ENCODE results near the gene LMBR1. TPM values are rescaled to one million over a fixed set of nuclear protein-coding genes. Genes with fewer than 3 reads are reported as not detected.

Gene LMBR1
- total RNA-seq, 2 experiments from 2014 or later, result 42.7 to 50.6 TPM

DNA sequence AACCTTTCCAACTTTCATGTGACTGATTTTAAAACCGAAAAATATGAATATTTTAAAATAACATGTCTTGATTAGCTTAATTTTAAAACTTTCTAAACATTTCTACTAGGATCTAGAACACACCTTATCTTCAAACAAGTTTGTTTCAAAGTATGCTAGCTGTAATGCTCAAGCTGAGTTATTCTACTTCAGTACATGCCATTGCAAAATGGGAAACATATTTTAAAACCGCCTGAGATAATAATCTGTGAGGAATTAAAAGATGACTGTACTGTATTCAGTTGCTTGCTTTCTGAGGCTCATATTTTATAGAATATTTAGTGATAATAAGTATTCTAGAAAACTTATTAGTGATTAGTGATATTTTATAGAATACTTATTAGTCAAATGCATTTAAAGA is 99.6 kb downstream of the LMBR1 start:
- H3K4me3 Mint-ChIP-seq, result no peak overlapping the region
- H3K9me3 Mint-ChIP-seq, result no peaks in the 10 kb centered on the region
- no peak overlapping the region for H3K27ac Mint-ChIP-seq
- ChIA-PET CTCF (interaction anchor here (0.8 to 1.3 kb wide), 2 partner anchors 12 to 16 kb away, joined by 3 to 6 read pairs; no protein-coding TSS in a partner anchor), POLR2A (interaction anchor here (1.8 kb wide), 1 partner anchor 8 kb away, joined by 4 read pairs; no protein-coding TSS in a partner anchor)
- no peaks in the 10 kb centered on the region for H3K27me3 Mint-ChIP-seq
- H3K4me1 Mint-ChIP-seq (ENCODE audit: low read depth), result no peaks in the 10 kb centered on the region
- DNase-seq (no peak), ATAC-seq (no peak)
- H3K36me3 Mint-ChIP-seq (ENCODE audit: low read depth), result peaks cover 11% of the 10 kb centered on the region
- intact Hi-C loops (cut with micrococcal nuclease), result no loop called here
- TF ChIP-seq, protein P1, sequence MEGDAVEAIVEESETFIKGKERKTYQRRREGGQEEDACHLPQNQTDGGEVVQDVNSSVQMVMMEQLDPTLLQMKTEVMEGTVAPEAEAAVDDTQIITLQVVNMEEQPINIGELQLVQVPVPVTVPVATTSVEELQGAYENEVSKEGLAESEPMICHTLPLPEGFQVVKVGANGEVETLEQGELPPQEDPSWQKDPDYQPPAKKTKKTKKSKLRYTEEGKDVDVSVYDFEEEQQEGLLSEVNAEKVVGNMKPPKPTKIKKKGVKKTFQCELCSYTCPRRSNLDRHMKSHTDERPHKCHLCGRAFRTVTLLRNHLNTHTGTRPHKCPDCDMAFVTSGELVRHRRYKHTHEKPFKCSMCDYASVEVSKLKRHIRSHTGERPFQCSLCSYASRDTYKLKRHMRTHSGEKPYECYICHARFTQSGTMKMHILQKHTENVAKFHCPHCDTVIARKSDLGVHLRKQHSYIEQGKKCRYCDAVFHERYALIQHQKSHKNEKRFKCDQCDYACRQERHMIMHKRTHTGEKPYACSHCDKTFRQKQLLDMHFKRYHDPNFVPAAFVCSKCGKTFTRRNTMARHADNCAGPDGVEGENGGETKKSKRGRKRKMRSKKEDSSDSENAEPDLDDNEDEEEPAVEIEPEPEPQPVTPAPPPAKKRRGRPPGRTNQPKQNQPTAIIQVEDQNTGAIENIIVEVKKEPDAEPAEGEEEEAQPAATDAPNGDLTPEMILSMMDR (IDR thresholded peaks at IDR 0.05), result no peak

DNA sequence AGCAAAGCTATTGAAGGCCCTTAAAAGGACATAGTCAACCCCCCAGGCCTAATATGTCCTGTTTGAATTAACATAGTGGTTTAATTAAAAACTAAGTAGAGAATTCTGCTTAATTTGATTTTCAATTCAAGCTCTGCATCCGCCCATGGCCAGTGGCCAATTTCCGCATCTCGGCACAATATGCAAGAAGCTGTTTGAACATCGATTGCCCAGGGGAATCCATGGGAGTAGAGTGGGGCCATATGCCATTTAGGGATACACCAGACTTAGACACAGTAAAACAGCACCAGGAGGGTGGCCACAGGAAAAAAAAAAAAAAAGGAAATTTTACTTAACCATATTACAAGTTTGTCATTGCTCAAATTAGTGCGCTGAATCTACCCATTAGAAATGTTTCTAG is 100.4 kb downstream of the LMBR1 start:
- H3K4me1 Mint-ChIP-seq (ENCODE audit: low read depth), result no peaks in the 10 kb centered on the region
- ATAC-seq (no peak), DNase-seq (no peak)
- POLR2A ChIA-PET, result interaction anchor here (1.8 kb wide), 1 partner anchor 9 kb away, joined by 4 read pairs; no protein-coding TSS in a partner anchor
- TF ChIP-seq, protein P1 (IDR thresholded peaks at IDR 0.05), result no peak
- intact Hi-C loops (cut with micrococcal nuclease), result no loop called here
- no peak overlapping the region for H3K27ac Mint-ChIP-seq
- H3K9me3 Mint-ChIP-seq, result no peaks in the 10 kb centered on the region
- H3K36me3 Mint-ChIP-seq (ENCODE audit: low read depth), result peaks cover 11% of the 10 kb centered on the region
- CTCF ChIA-PET, result no interaction called here
- no peaks in the 10 kb centered on the region for H3K27me3 Mint-ChIP-seq
- H3K4me3 Mint-ChIP-seq, result no peak overlapping the region

DNA sequence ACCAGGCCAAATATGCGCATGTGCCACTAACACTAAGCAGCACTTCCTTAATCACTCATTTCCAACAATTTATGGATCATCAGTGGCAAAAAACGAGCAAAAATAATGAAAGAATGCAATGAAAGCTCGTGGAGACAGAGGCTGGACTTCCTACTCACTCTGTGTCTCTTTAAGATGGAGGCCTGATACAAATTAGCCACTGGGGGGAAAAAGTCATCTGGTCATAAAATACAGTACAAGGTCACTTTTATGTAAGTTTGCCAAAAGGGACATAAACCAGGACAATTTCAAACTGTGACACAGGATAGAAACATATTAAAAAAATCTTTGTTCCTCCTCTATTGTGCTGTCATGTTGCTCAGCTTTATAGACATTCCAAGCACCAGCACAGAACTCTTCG is 101.7 kb downstream of the LMBR1 start:
- CTCF ChIA-PET, result no interaction called here
- DNase-seq, result no peak
- no peak overlapping the region for H3K27ac Mint-ChIP-seq
- no peak overlapping the region for H3K4me3 Mint-ChIP-seq
- H3K27me3 Mint-ChIP-seq, result no peaks in the 10 kb centered on the region
- peaks cover 11% of the 10 kb centered on the region for H3K36me3 Mint-ChIP-seq (ENCODE audit: low read depth)
- TF ChIP-seq, protein P1 (IDR thresholded peaks at IDR 0.05), result no peak
- intact Hi-C loops (cut with micrococcal nuclease), result no loop called here
- H3K9me3 Mint-ChIP-seq, result no peaks in the 10 kb centered on the region
- H3K4me1 Mint-ChIP-seq (ENCODE audit: low read depth), result no peaks in the 10 kb centered on the region
- POLR2A ChIA-PET, result no interaction called here
- ATAC-seq, result no peak

DNA sequence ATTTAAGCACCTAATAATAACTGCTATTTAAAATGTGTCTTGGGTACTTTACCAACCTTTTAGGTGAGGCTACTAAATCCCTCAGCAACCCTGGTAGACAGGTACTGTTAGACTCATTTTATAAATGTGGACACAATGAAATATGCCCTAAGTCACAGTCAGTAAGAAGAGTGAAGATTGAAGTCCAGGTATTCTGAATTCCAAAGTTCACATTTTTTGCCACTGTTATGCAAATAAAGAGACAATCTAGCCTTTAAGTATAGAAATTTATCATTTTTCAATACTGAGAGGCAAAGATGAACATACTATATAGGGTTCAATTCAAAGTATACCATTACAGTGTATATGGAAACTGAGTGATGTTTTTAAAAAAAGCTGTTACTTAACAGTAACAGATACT is 102.7 kb downstream of the LMBR1 start:
- ChIA-PET CTCF (interaction anchor here (0.5 to 1.1 kb wide), 2 partner anchors 10 to 19 kb away, joined by 3 to 5 read pairs; no protein-coding TSS in a partner anchor), POLR2A (interaction anchor here (1.3 kb wide), 1 partner anchor 9 kb away, joined by 3 read pairs; no protein-coding TSS in a partner anchor)
- peaks cover 11% of the 10 kb centered on the region for H3K36me3 Mint-ChIP-seq (ENCODE audit: low read depth)
- H3K27me3 Mint-ChIP-seq, result no peaks in the 10 kb centered on the region
- ATAC-seq, result no peak
- intact Hi-C loops (cut with micrococcal nuclease), result no loop called here
- H3K4me3 Mint-ChIP-seq, result no peak overlapping the region
- H3K9me3 Mint-ChIP-seq, result no peaks in the 10 kb centered on the region
- DNase-seq, result no peak
- no peaks in the 10 kb centered on the region for H3K4me1 Mint-ChIP-seq (ENCODE audit: low read depth)
- H3K27ac Mint-ChIP-seq, result no peak overlapping the region
- TF ChIP-seq, protein P1 (IDR thresholded peaks at IDR 0.05), result no peak

DNA sequence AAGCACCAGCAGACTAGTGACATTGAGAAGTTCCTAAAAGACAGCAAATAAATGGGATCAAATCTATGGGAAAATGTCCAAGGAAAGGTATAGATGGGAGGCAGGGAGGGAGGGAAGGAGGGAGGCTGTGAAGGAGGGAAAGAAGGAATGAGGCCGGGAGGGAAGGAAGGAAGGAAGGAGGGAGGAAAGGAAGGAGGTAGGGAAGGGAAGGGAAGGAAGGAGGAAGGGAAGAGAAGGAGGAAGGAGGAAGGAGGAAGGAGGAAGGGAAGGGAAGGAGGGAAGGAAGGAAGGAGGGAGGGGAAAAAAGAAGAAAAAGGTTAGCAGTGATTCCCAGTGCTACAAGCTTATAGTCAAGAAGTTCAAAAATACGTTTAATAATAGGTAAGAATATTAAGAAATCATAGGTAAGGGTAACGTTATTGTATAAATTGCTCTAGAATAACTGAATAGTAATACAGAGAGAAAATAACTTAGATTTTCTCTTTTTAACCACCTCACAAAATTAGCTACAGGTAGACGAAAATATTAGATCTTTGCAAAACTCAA is 106.9 kb downstream of the LMBR1 start:
- H3K27ac Mint-ChIP-seq, result no peak overlapping the region
- peaks cover 20% of the 10 kb centered on the region for H3K36me3 Mint-ChIP-seq (ENCODE audit: low read depth)
- H3K4me3 Mint-ChIP-seq, result no peak overlapping the region
- DNase-seq (no peak), ATAC-seq (no peak)
- TF ChIP-seq, protein P1 (IDR thresholded peaks at IDR 0.05), result no peak
- peaks cover 8% of the 10 kb centered on the region for H3K4me1 Mint-ChIP-seq (ENCODE audit: low read depth)
- H3K9me3 Mint-ChIP-seq, result no peaks in the 10 kb centered on the region
- no peaks in the 10 kb centered on the region for H3K27me3 Mint-ChIP-seq
- intact Hi-C loops (cut with micrococcal nuclease), result no loop called here
- POLR2A ChIA-PET, result no interaction called here
- CTCF ChIA-PET, result no interaction called here
